ENCODE measurements around the gene ADAMTS13. TPM values are rescaled to one million over a fixed set of nuclear protein-coding genes. Genes with fewer than 3 reads are reported as not detected.

ADAMTS13 gene
- total and polyA plus RNA-seq, 2 donors (not counting 3 experiments of a cell fraction or from before 2014, with no cell fraction given), result 1.5 to 2.5 TPM

- no TSS peak for BruUV-seq (replicated peaks)
- no peak overlapping the region for H3K4me2 ChIP-seq (ENCODE audit: insufficient read depth, low read length)
- DNase-seq (ENCODE audit: low read depth, low spot score) (peak; percentile 17), FAIRE-seq (no peak)
- H3K36me3 ChIP-seq (ENCODE audit: control insufficient read depth in 2 of 2, extremely low read depth in 1 of 2, insufficient read depth in 2 of 2, low read length in 2 of 2), result no peaks in the 10 kb centered on the region
- ChIA-PET CTCF (interaction anchor here (1.4 to 3.6 kb wide), 2 partner anchors 19 to 89 kb away, joined by 3 to 10 read pairs; no protein-coding TSS in a partner anchor), POLR2A (no interaction called here)
- no peak overlapping the region for H3K9ac ChIP-seq (replicated peaks; ENCODE audit: extremely low read depth, insufficient read depth, low read length)
- H4K20me1 ChIP-seq (replicated peaks; ENCODE audit: control insufficient read depth, extremely low read depth, insufficient read depth, low read length), result no peaks in the 10 kb centered on the region
- peaks cover 0 to 3% of the 10 kb centered on the region in 2 experiments for H3K27me3 ChIP-seq (ENCODE audit: control insufficient read depth in 2 of 2, insufficient read depth in 2 of 2, low read length in 2 of 2)
- dilution Hi-C loops (cut with MboI; ENCODE audit: extremely low pct_ligation_motif_present, low sequenced_read_pairs) (no loop called here), intact Hi-C loops (cut with micrococcal nuclease) (loop anchor here (2.0 kb wide), 2 partner anchors 20 to 90 kb away; partner anchors contain the start of genes STKLD1 and SURF4)
- H3K79me2 ChIP-seq (ENCODE audit: control insufficient read depth, insufficient read depth, low read length), result no peaks in the 10 kb centered on the region
- no peak overlapping the region for H3K27ac ChIP-seq (ENCODE audit: insufficient read depth, low read depth, low read length)
- no peaks in the 10 kb centered on the region for H3K9me1 ChIP-seq (replicated peaks; ENCODE audit: control insufficient read depth, extremely low read depth, insufficient read depth, low read length)
- H3K4me3 ChIP-seq (replicated peaks in 1 of 3; ENCODE audit: insufficient read depth in 1 of 3, low read depth in 1 of 3, low read length in 3 of 3), result no peak overlapping the region
- TF ChIP-seq CTCF (IDR thresholded peaks at IDR 0.05; ENCODE audit: extremely low read depth in 1 of 2, insufficient read depth in 1 of 2, low read depth in 1 of 2, low read length in 2 of 2) (peak; percentile 27 to 50), JUN (IDR thresholded peaks at IDR 0.05; ENCODE audit: borderline replicate concordance, insufficient read depth, insufficient read length, low read depth) (no peak), GATA2 (IDR thresholded peaks at IDR 0.05; ENCODE audit: insufficient read depth, insufficient read length, low read depth, low read length) (no peak)
- H2AFZ ChIP-seq (ENCODE audit: low read depth, low read length), result no peak overlapping the region
- no peaks in the 10 kb centered on the region for H3K9me3 ChIP-seq (replicated peaks; ENCODE audit: control insufficient read depth, insufficient read depth, low read length)
- no peaks in the 10 kb centered on the region for H3K4me1 ChIP-seq (ENCODE audit: control insufficient read depth, extremely low read depth, insufficient read depth, low read length)
Observed at GRCh38 chr9:133396952-133397351, 25.2 kb upstream of the ADAMTS13 start.

- intact Hi-C loops (cut with micrococcal nuclease), result loop anchor here (2.0 kb wide), 2 partner anchors 21 to 89 kb away; partner anchors contain the start of genes STKLD1 and SURF4
- POLR2A ChIA-PET, result no interaction called here
Observed at GRCh38 chr9:133397370-133397769, 24.8 kb upstream of the ADAMTS13 start.

More at GRCh38 chr9:133397370-133397769, 24.8 kb upstream of the ADAMTS13 start:
- H3K4me3 ChIP-seq (replicated peaks in 1 of 3; ENCODE audit: insufficient read depth in 1 of 3, low read depth in 1 of 3, low read length in 3 of 3), result no peak overlapping the region
- H4K20me1 ChIP-seq (replicated peaks; ENCODE audit: control insufficient read depth, extremely low read depth, insufficient read depth, low read length), result no peaks in the 10 kb centered on the region
- peaks cover 0 to 2% of the 10 kb centered on the region in 2 experiments for H3K36me3 ChIP-seq (ENCODE audit: control insufficient read depth in 2 of 2, extremely low read depth in 1 of 2, insufficient read depth in 2 of 2, low read length in 2 of 2)
- no TSS peak for BruUV-seq (replicated peaks)
- dilution Hi-C loops (cut with MboI; ENCODE audit: extremely low pct_ligation_motif_present, low sequenced_read_pairs), result no loop called here
- H3K27me3 ChIP-seq (ENCODE audit: control insufficient read depth in 2 of 2, insufficient read depth in 2 of 2, low read length in 2 of 2), result peaks cover 0 to 3% of the 10 kb centered on the region in 2 experiments
- no peak overlapping the region for H3K27ac ChIP-seq (ENCODE audit: insufficient read depth, low read depth, low read length)
- no peak for FAIRE-seq
- DNase-seq (ENCODE audit: low read depth, low spot score), result no peak
- TF ChIP-seq MYC (IDR thresholded peaks at IDR 0.05; ENCODE audit: low read depth, low read length), result no peak
- TF ChIP-seq JUN (IDR thresholded peaks at IDR 0.05; ENCODE audit: borderline replicate concordance, insufficient read depth, insufficient read length, low read depth), result no peak
- TF ChIP-seq FOS (IDR thresholded peaks at IDR 0.05; ENCODE audit: borderline replicate concordance, insufficient read depth, low read length), result no peak
- TF ChIP-seq POLR2A (IDR thresholded peaks at IDR 0.05; ENCODE audit: low read depth, low read length), result no peak
- TF ChIP-seq CTCF (IDR thresholded peaks at IDR 0.05; ENCODE audit: extremely low read depth in 1 of 2, insufficient read depth in 1 of 2, low read depth in 1 of 2, low read length in 2 of 2), result no peak
- no peaks in the 10 kb centered on the region for H3K4me1 ChIP-seq (ENCODE audit: control insufficient read depth, extremely low read depth, insufficient read depth, low read length)
- no peak overlapping the region for H3K4me2 ChIP-seq (ENCODE audit: insufficient read depth, low read length)
- H3K9ac ChIP-seq (replicated peaks; ENCODE audit: extremely low read depth, insufficient read depth, low read length), result no peak overlapping the region
- H2AFZ ChIP-seq (ENCODE audit: low read depth, low read length), result no peak overlapping the region
- no peaks in the 10 kb centered on the region for H3K9me1 ChIP-seq (replicated peaks; ENCODE audit: control insufficient read depth, extremely low read depth, insufficient read depth, low read length)
- CTCF ChIA-PET, result interaction anchor here (1.4 to 3.6 kb wide), 2 partner anchors 19 to 89 kb away, joined by 3 to 10 read pairs; no protein-coding TSS in a partner anchor
- no peaks in the 10 kb centered on the region for H3K79me2 ChIP-seq (ENCODE audit: control insufficient read depth, insufficient read depth, low read length)
- H3K9me3 ChIP-seq (replicated peaks; ENCODE audit: control insufficient read depth, insufficient read depth, low read length), result no peaks in the 10 kb centered on the region

Data from endothelial cell of umbilical vein (primary cell).